Measurements from ENCODE around the gene CCR4.

CCR4 gene

GRCh38 chr3:32994045-32994444, 42.6 kb downstream of the CCR4 start:
- TF ChIP-seq CTCF (IDR thresholded peaks at IDR 0.05; ENCODE audit: extremely low read depth, missing control alignments): no peak
- DNase-seq (ENCODE audit: low spot score): no peak

GRCh38 chr3:32995098-32995497, 43.7 kb downstream of the CCR4 start:
- DNase-seq (ENCODE audit: low spot score): no peak
- no peak for TF ChIP-seq CTCF (IDR thresholded peaks at IDR 0.05; ENCODE audit: extremely low read depth, missing control alignments)

GRCh38 chr3:32996048-32996754, 44.8 kb downstream of the CCR4 start:
- no peak for TF ChIP-seq CTCF (IDR thresholded peaks at IDR 0.05; ENCODE audit: extremely low read depth, missing control alignments)
- DNase-seq (ENCODE audit: low spot score): no peak

- no peak for DNase-seq (ENCODE audit: low spot score)
- TF ChIP-seq CTCF (IDR thresholded peaks at IDR 0.05; ENCODE audit: extremely low read depth, missing control alignments): no peak
These were observed 45.3 kb downstream of the CCR4 start for GRCh38 chr3:32996755-32997091.

GRCh38 chr3:32998631-32999451, 47.4 kb downstream of the CCR4 start:
- no peak for TF ChIP-seq CTCF (IDR thresholded peaks at IDR 0.05; ENCODE audit: extremely low read depth, missing control alignments)
- DNase-seq (ENCODE audit: low spot score): no peak

GRCh38 chr3:33000691-33001385, 49.4 kb downstream of the CCR4 start:
- no peak for TF ChIP-seq CTCF (IDR thresholded peaks at IDR 0.05; ENCODE audit: extremely low read depth, missing control alignments)
- DNase-seq (ENCODE audit: low spot score): no peak

GRCh38 chr3:33001889-33002288, 50.4 kb downstream of the CCR4 start:
- TF ChIP-seq CTCF (IDR thresholded peaks at IDR 0.05; ENCODE audit: extremely low read depth, missing control alignments): no peak

More at GRCh38 chr3:33001889-33002288, 50.4 kb downstream of the CCR4 start:
- DNase-seq (ENCODE audit: low spot score): peak; percentile 56

Data from GM20000 (cell line).